ENCODE data around the gene EEF1AKMT1. TPM values are rescaled to one million over a fixed set of nuclear protein-coding genes. Genes with fewer than 3 reads are reported as not detected.

The EEF1AKMT1 gene
- total and polyA plus RNA-seq, 10 of the 15 experiments (the other 5 are each of a cell fraction or from before 2014, with no cell fraction given), result 7.9 to 44.5 (median 11.0) TPM

DNA sequence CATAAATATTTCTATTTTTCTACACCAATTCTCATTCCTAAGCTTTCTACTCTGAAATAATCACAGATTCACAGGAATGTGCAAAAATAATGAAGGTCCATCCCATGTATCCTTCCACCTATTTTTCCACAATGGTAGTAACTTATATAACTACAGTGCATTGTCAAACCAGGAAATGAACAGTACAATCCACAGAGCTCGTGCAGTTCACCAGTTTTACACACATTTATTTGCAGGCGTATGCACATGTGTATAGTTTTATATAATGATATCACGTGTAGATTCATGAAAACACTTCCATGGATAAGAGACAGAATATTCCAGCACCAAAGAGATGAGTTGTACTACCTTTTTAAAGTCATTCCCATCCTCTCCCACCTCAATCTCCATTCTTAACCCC is 12.9 kb downstream of the EEF1AKMT1 start:
- ChIA-PET POLR2A (no interaction called here), RAD21 (ENCODE audit: unreplicated experiment) (no interaction called here), SMC1A (ENCODE audit: uncharacterized antibody, unreplicated experiment) (no interaction called here), CTCF (no interaction called here)
- Histone ChIP-seq H2AFZ (ENCODE audit: control insufficient read depth, low read depth, low read length) (no peak overlapping the region), H3K79me2 (ENCODE audit: control insufficient read depth, insufficient read depth, low read length) (no peaks in the 10 kb centered on the region), H3K27me3 (replicated peaks in 1 of 2; ENCODE audit: control insufficient read depth in 2 of 2, insufficient read depth in 2 of 2, low read length in 1 of 2) (no peaks in the 10 kb centered on the region), H3K4me1 (ENCODE audit: control insufficient read depth, insufficient read depth, low read length) (no peaks in the 10 kb centered on the region), H3K9ac (ENCODE audit: control insufficient read depth, insufficient read depth, low read length) (no peak overlapping the region), H4K20me1 (ENCODE audit: control insufficient read depth, insufficient read depth) (no peaks in the 10 kb centered on the region), H3K4me2 (ENCODE audit: control insufficient read depth, insufficient read depth) (no peak overlapping the region), H3K9me3 (replicated peaks; ENCODE audit: control insufficient read depth, insufficient read depth, low read length) (no peaks in the 10 kb centered on the region; the same call in 2 of the 3 replicates), H3K36me3 (ENCODE audit: control insufficient read depth in 2 of 2, insufficient read depth in 2 of 2, low read length in 1 of 2) (no peaks in the 10 kb centered on the region), H3K4me3 (no peak overlapping the region), H3K27ac (ENCODE audit: control insufficient read depth, insufficient read depth) (no peak overlapping the region)
- intact Hi-C loops (cut with micrococcal nuclease; ENCODE audit: unreplicated experiment) (no loop called here), in situ Hi-C loops (cut with MboI) (no loop called here)
- BruUV-seq (replicated peaks), result no TSS peak
- DNase-seq (ENCODE audit: low read depth, low spot score) (no peak), ATAC-seq (no peak), FAIRE-seq (no peak)
- WGBS (ENCODE audit: insufficient coverage, insufficient replicate concordance, low lambda C conversion rate, missing lambda C conversion rate), result 40% methylated on average over 3 of the region's 3 CpGs
- TF ChIP-seq ZSCAN29 (IDR thresholded peaks at IDR 0.05) (no peak), RELA (IDR thresholded peaks at IDR 0.05; ENCODE audit: borderline replicate concordance, partially characterized antibody) (no peak), EED (IDR thresholded peaks at IDR 0.05; ENCODE audit: low read depth) (no peak), IRF4 (IDR thresholded peaks at IDR 0.05; ENCODE audit: low read depth, low read length) (no peak), SRF (IDR thresholded peaks at IDR 0.05; ENCODE audit: low read depth in 2 of 2, low read length in 2 of 2) (no peak), CHD4 (IDR thresholded peaks at IDR 0.05) (no peak), ESRRA (IDR thresholded peaks at IDR 0.05; ENCODE audit: low read length) (no peak), FOXK2 (IDR thresholded peaks at IDR 0.05) (no peak), ZNF24 (IDR thresholded peaks at IDR 0.05) (no peak), POLR2AphosphoS5 (IDR thresholded peaks at IDR 0.05; ENCODE audit: low read length) (no peak), EP300 (IDR thresholded peaks at IDR 0.05; ENCODE audit: borderline replicate concordance in 1 of 2, control insufficient read depth in 1 of 2, low read depth in 2 of 2, low read length in 2 of 2) (no peak), TCF12 (IDR thresholded peaks at IDR 0.05; ENCODE audit: low read depth, low read length) (no peak)
- TF ChIP-seq, protein P1, sequence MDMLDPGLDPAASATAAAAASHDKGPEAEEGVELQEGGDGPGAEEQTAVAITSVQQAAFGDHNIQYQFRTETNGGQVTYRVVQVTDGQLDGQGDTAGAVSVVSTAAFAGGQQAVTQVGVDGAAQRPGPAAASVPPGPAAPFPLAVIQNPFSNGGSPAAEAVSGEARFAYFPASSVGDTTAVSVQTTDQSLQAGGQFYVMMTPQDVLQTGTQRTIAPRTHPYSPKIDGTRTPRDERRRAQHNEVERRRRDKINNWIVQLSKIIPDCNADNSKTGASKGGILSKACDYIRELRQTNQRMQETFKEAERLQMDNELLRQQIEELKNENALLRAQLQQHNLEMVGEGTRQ (IDR thresholded peaks at IDR 0.05; ENCODE audit: borderline replicate concordance, low read depth, low read length), result no peak
- TF ChIP-seq, protein P2, sequence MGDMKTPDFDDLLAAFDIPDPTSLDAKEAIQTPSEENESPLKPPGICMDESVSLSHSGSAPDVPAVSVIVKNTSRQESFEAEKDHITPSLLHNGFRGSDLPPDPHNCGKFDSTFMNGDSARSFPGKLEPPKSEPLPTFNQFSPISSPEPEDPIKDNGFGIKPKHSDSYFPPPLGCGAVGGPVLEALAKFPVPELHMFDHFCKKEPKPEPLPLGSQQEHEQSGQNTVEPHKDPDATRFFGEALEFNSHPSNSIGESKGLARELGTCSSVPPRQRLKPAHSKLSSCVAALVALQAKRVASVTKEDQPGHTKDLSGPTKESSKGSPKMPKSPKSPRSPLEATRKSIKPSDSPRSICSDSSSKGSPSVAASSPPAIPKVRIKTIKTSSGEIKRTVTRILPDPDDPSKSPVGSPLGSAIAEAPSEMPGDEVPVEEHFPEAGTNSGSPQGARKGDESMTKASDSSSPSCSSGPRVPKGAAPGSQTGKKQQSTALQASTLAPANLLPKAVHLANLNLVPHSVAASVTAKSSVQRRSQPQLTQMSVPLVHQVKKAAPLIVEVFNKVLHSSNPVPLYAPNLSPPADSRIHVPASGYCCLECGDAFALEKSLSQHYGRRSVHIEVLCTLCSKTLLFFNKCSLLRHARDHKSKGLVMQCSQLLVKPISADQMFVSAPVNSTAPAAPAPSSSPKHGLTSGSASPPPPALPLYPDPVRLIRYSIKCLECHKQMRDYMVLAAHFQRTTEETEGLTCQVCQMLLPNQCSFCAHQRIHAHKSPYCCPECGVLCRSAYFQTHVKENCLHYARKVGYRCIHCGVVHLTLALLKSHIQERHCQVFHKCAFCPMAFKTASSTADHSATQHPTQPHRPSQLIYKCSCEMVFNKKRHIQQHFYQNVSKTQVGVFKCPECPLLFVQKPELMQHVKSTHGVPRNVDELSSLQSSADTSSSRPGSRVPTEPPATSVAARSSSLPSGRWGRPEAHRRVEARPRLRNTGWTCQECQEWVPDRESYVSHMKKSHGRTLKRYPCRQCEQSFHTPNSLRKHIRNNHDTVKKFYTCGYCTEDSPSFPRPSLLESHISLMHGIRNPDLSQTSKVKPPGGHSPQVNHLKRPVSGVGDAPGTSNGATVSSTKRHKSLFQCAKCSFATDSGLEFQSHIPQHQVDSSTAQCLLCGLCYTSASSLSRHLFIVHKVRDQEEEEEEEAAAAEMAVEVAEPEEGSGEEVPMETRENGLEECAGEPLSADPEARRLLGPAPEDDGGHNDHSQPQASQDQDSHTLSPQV (IDR thresholded peaks at IDR 0.05), result no peak
- TF ChIP-seq, protein P3, sequence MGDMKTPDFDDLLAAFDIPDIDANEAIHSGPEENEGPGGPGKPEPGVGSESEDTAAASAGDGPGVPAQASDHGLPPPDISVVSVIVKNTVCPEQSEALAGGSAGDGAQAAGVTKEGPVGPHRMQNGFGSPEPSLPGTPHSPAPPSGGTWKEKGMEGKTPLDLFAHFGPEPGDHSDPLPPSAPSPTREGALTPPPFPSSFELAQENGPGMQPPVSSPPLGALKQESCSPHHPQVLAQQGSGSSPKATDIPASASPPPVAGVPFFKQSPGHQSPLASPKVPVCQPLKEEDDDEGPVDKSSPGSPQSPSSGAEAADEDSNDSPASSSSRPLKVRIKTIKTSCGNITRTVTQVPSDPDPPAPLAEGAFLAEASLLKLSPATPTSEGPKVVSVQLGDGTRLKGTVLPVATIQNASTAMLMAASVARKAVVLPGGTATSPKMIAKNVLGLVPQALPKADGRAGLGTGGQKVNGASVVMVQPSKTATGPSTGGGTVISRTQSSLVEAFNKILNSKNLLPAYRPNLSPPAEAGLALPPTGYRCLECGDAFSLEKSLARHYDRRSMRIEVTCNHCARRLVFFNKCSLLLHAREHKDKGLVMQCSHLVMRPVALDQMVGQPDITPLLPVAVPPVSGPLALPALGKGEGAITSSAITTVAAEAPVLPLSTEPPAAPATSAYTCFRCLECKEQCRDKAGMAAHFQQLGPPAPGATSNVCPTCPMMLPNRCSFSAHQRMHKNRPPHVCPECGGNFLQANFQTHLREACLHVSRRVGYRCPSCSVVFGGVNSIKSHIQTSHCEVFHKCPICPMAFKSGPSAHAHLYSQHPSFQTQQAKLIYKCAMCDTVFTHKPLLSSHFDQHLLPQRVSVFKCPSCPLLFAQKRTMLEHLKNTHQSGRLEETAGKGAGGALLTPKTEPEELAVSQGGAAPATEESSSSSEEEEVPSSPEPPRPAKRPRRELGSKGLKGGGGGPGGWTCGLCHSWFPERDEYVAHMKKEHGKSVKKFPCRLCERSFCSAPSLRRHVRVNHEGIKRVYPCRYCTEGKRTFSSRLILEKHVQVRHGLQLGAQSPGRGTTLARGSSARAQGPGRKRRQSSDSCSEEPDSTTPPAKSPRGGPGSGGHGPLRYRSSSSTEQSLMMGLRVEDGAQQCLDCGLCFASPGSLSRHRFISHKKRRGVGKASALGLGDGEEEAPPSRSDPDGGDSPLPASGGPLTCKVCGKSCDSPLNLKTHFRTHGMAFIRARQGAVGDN (IDR thresholded peaks at IDR 0.05), result no peak
- TF ChIP-seq, protein P4, sequence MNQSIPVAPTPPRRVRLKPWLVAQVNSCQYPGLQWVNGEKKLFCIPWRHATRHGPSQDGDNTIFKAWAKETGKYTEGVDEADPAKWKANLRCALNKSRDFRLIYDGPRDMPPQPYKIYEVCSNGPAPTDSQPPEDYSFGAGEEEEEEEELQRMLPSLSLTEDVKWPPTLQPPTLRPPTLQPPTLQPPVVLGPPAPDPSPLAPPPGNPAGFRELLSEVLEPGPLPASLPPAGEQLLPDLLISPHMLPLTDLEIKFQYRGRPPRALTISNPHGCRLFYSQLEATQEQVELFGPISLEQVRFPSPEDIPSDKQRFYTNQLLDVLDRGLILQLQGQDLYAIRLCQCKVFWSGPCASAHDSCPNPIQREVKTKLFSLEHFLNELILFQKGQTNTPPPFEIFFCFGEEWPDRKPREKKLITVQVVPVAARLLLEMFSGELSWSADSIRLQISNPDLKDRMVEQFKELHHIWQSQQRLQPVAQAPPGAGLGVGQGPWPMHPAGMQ (IDR thresholded peaks at IDR 0.05; ENCODE audit: borderline replicate concordance), result no peak

Data from GM12878 (cell line).